ENCODE data around the gene DNM2. TPM values are rescaled to one million over a fixed set of nuclear protein-coding genes. Genes with fewer than 3 reads are reported as not detected.

The DNM2 gene
- total and polyA plus RNA-seq, 5 donors from 2014 or later = 61.8 to 269 (median 63.1) TPM

- no peak for DNase-seq
- Mint-ChIP-seq H3K27me3 (no peaks in the 10 kb centered on the region), H3K27ac (no peak overlapping the region), H3K9me3 (no peaks in the 10 kb centered on the region), H3K4me1 (peaks cover 0 to 6% (median 1%) of the 10 kb centered on the region in 4 donors), H3K4me3 (no peak overlapping the region), H3K36me3 (peaks cover 29% of the 10 kb centered on the region)
- no peak overlapping the region for H3K4me3 ChIP-seq (ENCODE audit: low read depth, low read length)
- no peaks in the 10 kb centered on the region for H3K27me3 ChIP-seq (ENCODE audit: control insufficient read depth, insufficient read depth, low read length)
- no peaks in the 10 kb centered on the region for H3K9me3 ChIP-seq (ENCODE audit: control insufficient read depth in 2 of 2, low read length in 2 of 2)
- no peak overlapping the region for H3K27ac ChIP-seq (ENCODE audit: insufficient read depth, low read length, poor library complexity, severe bottlenecking)
- H3K36me3 ChIP-seq (ENCODE audit: control insufficient read depth, insufficient read depth, low read length) = peaks cover 48% of the 10 kb centered on the region
- H3K4me1 ChIP-seq (ENCODE audit: control insufficient read depth, insufficient read depth, low read length, poor library complexity, severe bottlenecking) = no peaks in the 10 kb centered on the region
- no peak for ATAC-seq (ENCODE audit: low read depth in 2 of 2)
Measured at GRCh38 chr19:10815969-10816644, 98.2 kb downstream of the DNM2 start.

DNA sequence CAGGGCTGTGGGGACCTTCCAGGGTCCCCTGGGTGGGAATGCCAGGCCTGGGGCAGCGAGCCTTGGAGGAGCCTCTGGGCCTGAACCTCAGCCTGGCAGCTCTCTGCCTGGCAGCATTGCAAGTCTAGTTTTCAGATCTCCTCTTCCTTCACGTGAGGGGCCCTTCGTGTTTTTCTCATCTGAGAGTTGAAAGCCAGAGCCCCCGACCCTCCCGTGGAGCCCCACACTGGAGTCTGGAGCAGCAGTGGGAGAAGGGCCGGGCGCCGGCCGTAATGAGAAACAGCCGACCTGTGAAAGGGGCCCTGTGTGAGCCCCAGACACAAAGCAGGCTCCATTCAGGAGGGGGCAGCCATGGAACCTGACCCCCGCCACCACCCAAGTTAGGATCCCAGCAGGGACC lies 98.8 kb downstream of the DNM2 start:
- Mint-ChIP-seq H3K27ac (no peak overlapping the region), H3K27me3 (no peaks in the 10 kb centered on the region), H3K9me3 (no peaks in the 10 kb centered on the region)

GRCh38 chr19:10817291-10818038 lies 99.6 kb downstream of the DNM2 start:
- ATAC-seq (ENCODE audit: low read depth in 2 of 2) = no peak
- H3K27ac Mint-ChIP-seq = peak overlapping the region in 1 of 3 donors; percentile 48

More for the DNA sequence above, 98.8 kb downstream of the DNM2 start:
- H3K36me3 Mint-ChIP-seq = peaks cover 31% of the 10 kb centered on the region
- no peaks in the 10 kb centered on the region for H3K9me3 ChIP-seq (ENCODE audit: control insufficient read depth in 2 of 2, low read length in 2 of 2)
- H3K4me1 ChIP-seq (ENCODE audit: control insufficient read depth, insufficient read depth, low read length, poor library complexity, severe bottlenecking) = no peaks in the 10 kb centered on the region
- H3K36me3 ChIP-seq (ENCODE audit: control insufficient read depth, insufficient read depth, low read length) = peaks cover 46% of the 10 kb centered on the region
- no peak for DNase-seq
- H3K4me1 Mint-ChIP-seq = peaks cover 0 to 6% (median 1%) of the 10 kb centered on the region in 4 donors
- no peak for ATAC-seq (ENCODE audit: low read depth in 2 of 2)
- H3K4me3 ChIP-seq (ENCODE audit: low read depth, low read length) = no peak overlapping the region
- no peak overlapping the region for H3K27ac ChIP-seq (ENCODE audit: insufficient read depth, low read length, poor library complexity, severe bottlenecking)
- no peak overlapping the region for H3K4me3 Mint-ChIP-seq
- no peaks in the 10 kb centered on the region for H3K27me3 ChIP-seq (ENCODE audit: control insufficient read depth, insufficient read depth, low read length)

DNA sequence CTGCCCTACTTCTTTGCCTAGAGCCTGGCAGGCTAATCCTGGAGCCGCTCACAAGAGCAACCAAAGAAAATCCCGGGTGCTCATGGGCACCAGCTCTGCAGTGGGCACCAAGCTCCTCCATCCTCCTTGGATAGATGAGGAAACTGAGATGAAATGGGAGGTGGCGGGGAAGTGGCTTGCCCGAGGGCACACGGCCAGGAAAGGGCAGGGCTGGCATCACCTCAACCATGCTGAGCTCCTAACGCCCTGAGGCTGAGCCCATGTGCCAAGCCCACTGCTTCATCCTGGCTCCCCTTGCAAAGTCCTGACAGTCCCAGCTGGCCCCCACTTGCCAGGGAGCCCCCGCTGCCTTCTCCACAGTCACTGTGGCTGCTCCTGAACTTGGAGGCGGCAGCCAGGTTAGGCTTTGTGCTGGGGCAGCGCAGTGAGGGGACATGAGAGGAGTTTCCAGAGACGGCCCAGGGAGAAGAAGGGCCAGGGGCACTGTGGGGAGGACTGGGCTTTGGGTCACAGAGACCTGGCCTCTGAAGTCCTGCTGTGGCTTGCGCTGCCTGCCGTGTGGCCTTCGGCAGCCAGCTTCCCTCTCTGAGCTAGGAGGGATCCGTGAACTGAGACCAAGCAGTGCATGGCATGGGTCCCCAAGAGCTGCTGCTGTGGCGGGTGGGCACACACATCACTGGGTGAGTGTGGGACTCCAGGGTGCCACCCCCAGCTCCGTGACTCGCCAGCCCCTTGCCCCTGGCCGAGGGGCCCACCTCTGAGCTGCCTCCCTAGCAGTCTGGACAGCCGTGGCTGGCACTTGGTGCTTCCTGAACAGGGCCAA lies 100.6 kb downstream of the DNM2 start:
- Mint-ChIP-seq H3K4me3 (no peak overlapping the region), H3K27ac (peak overlapping the region in 1 of 3 donors; percentile 9), H3K4me1 (peaks cover 0 to 6% (median 1%) of the 10 kb centered on the region in 4 donors), H3K36me3 (peaks cover 27% of the 10 kb centered on the region), H3K9me3 (no peaks in the 10 kb centered on the region), H3K27me3 (no peaks in the 10 kb centered on the region)
- Histone ChIP-seq H3K4me3 (ENCODE audit: low read depth, low read length) (no peak overlapping the region), H3K27ac (ENCODE audit: insufficient read depth, low read length, poor library complexity, severe bottlenecking) (no peak overlapping the region), H3K27me3 (ENCODE audit: control insufficient read depth, insufficient read depth, low read length) (no peaks in the 10 kb centered on the region), H3K36me3 (ENCODE audit: control insufficient read depth, insufficient read depth, low read length) (peaks cover 40% of the 10 kb centered on the region), H3K4me1 (ENCODE audit: control insufficient read depth, insufficient read depth, low read length, poor library complexity, severe bottlenecking) (no peaks in the 10 kb centered on the region), H3K9me3 (ENCODE audit: control insufficient read depth in 2 of 2, low read length in 2 of 2) (no peaks in the 10 kb centered on the region)
- DNase-seq (no peak), ATAC-seq (ENCODE audit: low read depth in 2 of 2) (no peak)

More at GRCh38 chr19:10817291-10818038, 99.6 kb downstream of the DNM2 start:
- Mint-ChIP-seq H3K27me3 (no peaks in the 10 kb centered on the region), H3K4me1 (peaks cover 0 to 6% (median 1%) of the 10 kb centered on the region in 4 donors), H3K36me3 (peaks cover 31% of the 10 kb centered on the region), H3K9me3 (no peaks in the 10 kb centered on the region), H3K4me3 (no peak overlapping the region)
- DNase-seq = no peak
- no peak overlapping the region for H3K4me3 ChIP-seq (ENCODE audit: low read depth, low read length)
- H3K27ac ChIP-seq (ENCODE audit: insufficient read depth, low read length, poor library complexity, severe bottlenecking) = no peak overlapping the region
- H3K27me3 ChIP-seq (ENCODE audit: control insufficient read depth, insufficient read depth, low read length) = no peaks in the 10 kb centered on the region
- no peaks in the 10 kb centered on the region for H3K9me3 ChIP-seq (ENCODE audit: control insufficient read depth in 2 of 2, low read length in 2 of 2)
- H3K4me1 ChIP-seq (ENCODE audit: control insufficient read depth, insufficient read depth, low read length, poor library complexity, severe bottlenecking) = no peaks in the 10 kb centered on the region
- H3K36me3 ChIP-seq (ENCODE audit: control insufficient read depth, insufficient read depth, low read length) = peaks cover 44% of the 10 kb centered on the region

GRCh38 chr19:10819124-10820060 lies 101.5 kb downstream of the DNM2 start:
- Histone ChIP-seq H3K27ac (ENCODE audit: insufficient read depth, low read length, poor library complexity, severe bottlenecking) (no peak overlapping the region), H3K4me1 (ENCODE audit: control insufficient read depth, insufficient read depth, low read length, poor library complexity, severe bottlenecking) (no peaks in the 10 kb centered on the region), H3K4me3 (ENCODE audit: low read depth, low read length) (no peak overlapping the region), H3K9me3 (ENCODE audit: control insufficient read depth in 2 of 2, low read length in 2 of 2) (no peaks in the 10 kb centered on the region), H3K27me3 (ENCODE audit: control insufficient read depth, insufficient read depth, low read length) (no peaks in the 10 kb centered on the region), H3K36me3 (ENCODE audit: control insufficient read depth, insufficient read depth, low read length) (peaks cover 46% of the 10 kb centered on the region)
- Mint-ChIP-seq H3K27ac (peak overlapping the region; percentile 9 to 64 (median 59)), H3K4me3 (no peak overlapping the region), H3K27me3 (no peaks in the 10 kb centered on the region), H3K4me1 (peaks cover 0 to 5% (median 1%) of the 10 kb centered on the region in 4 donors), H3K36me3 (peaks cover 25% of the 10 kb centered on the region), H3K9me3 (no peaks in the 10 kb centered on the region)
- ATAC-seq (ENCODE audit: low read depth in 2 of 2) (no peak), DNase-seq (no peak)

GRCh38 chr19:10820173-10820572 lies 102.3 kb downstream of the DNM2 start:
- H3K9me3 Mint-ChIP-seq = no peaks in the 10 kb centered on the region
- no peaks in the 10 kb centered on the region for H3K27me3 Mint-ChIP-seq

DNA sequence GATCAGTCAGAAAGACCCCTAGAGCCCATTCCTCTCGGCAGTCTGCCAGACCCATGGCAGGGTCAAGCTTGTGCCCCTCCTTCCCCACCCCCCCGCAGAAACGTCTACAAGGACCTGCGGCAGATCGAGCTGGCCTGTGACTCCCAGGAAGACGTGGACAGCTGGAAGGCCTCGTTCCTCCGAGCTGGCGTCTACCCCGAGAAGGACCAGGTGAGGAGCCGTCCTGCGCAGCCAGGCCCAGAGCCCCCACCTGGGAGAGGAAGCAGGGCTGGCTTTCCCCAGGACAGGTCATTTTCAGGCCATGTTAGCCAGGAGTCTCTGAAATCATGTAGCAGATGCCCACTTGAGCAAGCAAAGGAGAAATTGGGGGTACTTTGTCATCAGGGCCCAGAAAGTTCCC lies 105.8 kb downstream of the DNM2 start:
- Mint-ChIP-seq H3K36me3 (peaks cover 32% of the 10 kb centered on the region), H3K4me3 (no peak overlapping the region), H3K4me1 (peaks cover 0 to 3% (median 0%) of the 10 kb centered on the region in 4 donors), H3K27ac (no peak overlapping the region), H3K9me3 (no peaks in the 10 kb centered on the region), H3K27me3 (no peaks in the 10 kb centered on the region)
- no peak overlapping the region for H3K4me3 ChIP-seq (ENCODE audit: low read depth, low read length)
- no peak for ATAC-seq (ENCODE audit: low read depth in 2 of 2)
- H3K4me1 ChIP-seq (ENCODE audit: control insufficient read depth, insufficient read depth, low read length, poor library complexity, severe bottlenecking) = no peaks in the 10 kb centered on the region
- no peaks in the 10 kb centered on the region for H3K27me3 ChIP-seq (ENCODE audit: control insufficient read depth, insufficient read depth, low read length)
- H3K27ac ChIP-seq (ENCODE audit: insufficient read depth, low read length, poor library complexity, severe bottlenecking) = no peak overlapping the region
- DNase-seq = no peak
- no peaks in the 10 kb centered on the region for H3K9me3 ChIP-seq (ENCODE audit: control insufficient read depth in 2 of 2, low read length in 2 of 2)
- H3K36me3 ChIP-seq (ENCODE audit: control insufficient read depth, insufficient read depth, low read length) = peaks cover 60% of the 10 kb centered on the region

More at GRCh38 chr19:10820173-10820572, 102.3 kb downstream of the DNM2 start:
- Mint-ChIP-seq H3K4me3 (peak overlapping the region in 1 of 4 donors; percentile 47), H3K36me3 (peaks cover 19% of the 10 kb centered on the region), H3K4me1 (peaks cover 0 to 3% (median 0%) of the 10 kb centered on the region in 4 donors), H3K27ac (peak overlapping the region in 2 of 3 donors; percentile 38 to 64)
- Histone ChIP-seq H3K4me1 (ENCODE audit: control insufficient read depth, insufficient read depth, low read length, poor library complexity, severe bottlenecking) (no peaks in the 10 kb centered on the region), H3K27me3 (ENCODE audit: control insufficient read depth, insufficient read depth, low read length) (no peaks in the 10 kb centered on the region), H3K36me3 (ENCODE audit: control insufficient read depth, insufficient read depth, low read length) (peaks cover 46% of the 10 kb centered on the region), H3K9me3 (ENCODE audit: control insufficient read depth in 2 of 2, low read length in 2 of 2) (no peaks in the 10 kb centered on the region), H3K4me3 (ENCODE audit: low read depth, low read length) (no peak overlapping the region), H3K27ac (ENCODE audit: insufficient read depth, low read length, poor library complexity, severe bottlenecking) (no peak overlapping the region)
- DNase-seq (no peak), ATAC-seq (ENCODE audit: low read depth in 2 of 2) (no peak)

Measured in CD4-positive, CD25-positive, alpha-beta regulatory T cell (primary cell).